Hepatocyte (in vitro differentiated cells): ENCODE measurements around the gene SLC10A1.
"Not testable (repeated sequence)": the region's sequence is repeated elsewhere in the genome, so short reads cannot be mapped to it uniquely, and the experiment has no call there.

Experiments used
- EZH2 ChIP-seq: fragments of 200-600 bp; sonication (generic); IDR thresholded peaks from 2 replicates; pipeline ENCODE4 v1.6.1; 2016; ENCODE audit warnings: antibody characterized with exemption, mild to moderate bottlenecking, borderline replicate concordance
- EZH2phosphoT487 ChIP-seq: fragments of 200-600 bp; sonication (generic); IDR thresholded peaks from one replicate; pipeline ENCODE4 v1.6.1; 2018; ENCODE audit warnings: antibody characterized with exemption, mild to moderate bottlenecking, low read depth, moderate library complexity; ENCODE audit not compliant: unreplicated experiment, severe bottlenecking
- TF ChIP-seq, protein P1 (sequence below): fragments of 200-600 bp; sonication (generic); IDR thresholded peaks from 2 replicates; pipeline ENCODE4 v1.5.1; 2016; ENCODE audit warnings: antibody characterized with exemption, mild to moderate bottlenecking; ENCODE audit not compliant: poor library complexity

- TF ChIP-seq, protein P1, sequence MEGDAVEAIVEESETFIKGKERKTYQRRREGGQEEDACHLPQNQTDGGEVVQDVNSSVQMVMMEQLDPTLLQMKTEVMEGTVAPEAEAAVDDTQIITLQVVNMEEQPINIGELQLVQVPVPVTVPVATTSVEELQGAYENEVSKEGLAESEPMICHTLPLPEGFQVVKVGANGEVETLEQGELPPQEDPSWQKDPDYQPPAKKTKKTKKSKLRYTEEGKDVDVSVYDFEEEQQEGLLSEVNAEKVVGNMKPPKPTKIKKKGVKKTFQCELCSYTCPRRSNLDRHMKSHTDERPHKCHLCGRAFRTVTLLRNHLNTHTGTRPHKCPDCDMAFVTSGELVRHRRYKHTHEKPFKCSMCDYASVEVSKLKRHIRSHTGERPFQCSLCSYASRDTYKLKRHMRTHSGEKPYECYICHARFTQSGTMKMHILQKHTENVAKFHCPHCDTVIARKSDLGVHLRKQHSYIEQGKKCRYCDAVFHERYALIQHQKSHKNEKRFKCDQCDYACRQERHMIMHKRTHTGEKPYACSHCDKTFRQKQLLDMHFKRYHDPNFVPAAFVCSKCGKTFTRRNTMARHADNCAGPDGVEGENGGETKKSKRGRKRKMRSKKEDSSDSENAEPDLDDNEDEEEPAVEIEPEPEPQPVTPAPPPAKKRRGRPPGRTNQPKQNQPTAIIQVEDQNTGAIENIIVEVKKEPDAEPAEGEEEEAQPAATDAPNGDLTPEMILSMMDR: not testable (repeated sequence)
- TF ChIP-seq EZH2phosphoT487, EZH2: not testable (repeated sequence)
Observed at GRCh38 chr14:69813346-69813745, 16.3 kb upstream of the SLC10A1 start.
